Measurements from ENCODE around the gene ASTN1.

ASTN1 gene

DNA sequence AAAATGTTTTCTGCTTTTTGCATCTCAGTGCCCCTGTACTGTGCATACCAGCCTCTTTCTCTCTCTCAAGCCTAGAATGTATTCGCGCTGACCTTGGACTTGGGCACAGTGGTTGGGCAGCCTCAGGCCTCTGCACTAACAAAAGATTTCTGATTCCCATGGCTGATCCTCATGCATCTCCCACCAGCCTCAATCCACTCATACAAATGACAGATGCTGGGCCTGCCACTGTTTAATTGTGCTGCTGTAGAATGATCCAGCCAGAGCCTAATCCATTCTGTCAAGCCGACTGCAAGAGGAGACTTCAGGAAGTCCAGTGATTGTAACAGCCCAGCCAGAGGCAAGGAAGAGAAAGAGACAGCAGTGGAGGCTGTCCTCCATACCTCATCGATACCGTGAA lies 180.8 kb downstream of the ASTN1 start:
- no peak for DNase-seq

DNA sequence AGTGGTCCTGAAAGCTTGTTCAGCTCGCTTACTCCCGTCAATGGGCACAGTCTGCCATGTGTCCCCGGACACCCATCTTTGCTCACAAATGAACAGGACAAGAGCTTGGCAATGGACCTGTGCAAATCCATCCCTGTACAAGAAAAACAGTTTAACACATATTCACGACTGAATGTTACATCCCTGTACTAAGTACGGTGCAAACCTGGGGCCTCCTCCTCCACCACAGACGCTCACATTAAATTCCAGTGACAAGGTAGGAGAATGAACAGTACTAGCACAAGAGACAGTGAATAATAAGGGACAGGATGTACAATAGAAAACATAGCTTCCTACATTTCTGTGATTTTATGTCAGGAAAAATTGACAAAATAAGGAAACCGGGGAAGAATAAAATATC lies 187.7 kb downstream of the ASTN1 start:
- no peak for DNase-seq

DNA sequence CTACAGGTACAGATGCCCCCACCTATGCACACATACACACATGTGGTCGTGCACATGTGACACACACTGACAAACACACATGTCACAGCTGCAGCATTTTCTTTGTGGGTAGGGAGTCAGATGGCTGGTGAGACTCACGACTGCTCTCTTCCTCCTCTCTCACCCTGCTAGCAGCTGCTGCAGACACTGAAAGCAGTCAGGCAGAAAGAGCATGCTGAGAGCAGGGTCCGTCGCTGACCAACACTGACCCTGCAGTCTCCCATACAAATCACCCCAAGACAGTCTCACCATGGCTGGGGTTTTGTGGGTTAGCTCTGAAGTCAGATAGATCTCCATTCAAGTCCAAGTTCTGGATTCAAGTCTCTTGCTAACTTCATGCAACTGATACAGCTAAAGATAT lies 188.3 kb downstream of the ASTN1 start:
- DNase-seq, result no peak

DNA sequence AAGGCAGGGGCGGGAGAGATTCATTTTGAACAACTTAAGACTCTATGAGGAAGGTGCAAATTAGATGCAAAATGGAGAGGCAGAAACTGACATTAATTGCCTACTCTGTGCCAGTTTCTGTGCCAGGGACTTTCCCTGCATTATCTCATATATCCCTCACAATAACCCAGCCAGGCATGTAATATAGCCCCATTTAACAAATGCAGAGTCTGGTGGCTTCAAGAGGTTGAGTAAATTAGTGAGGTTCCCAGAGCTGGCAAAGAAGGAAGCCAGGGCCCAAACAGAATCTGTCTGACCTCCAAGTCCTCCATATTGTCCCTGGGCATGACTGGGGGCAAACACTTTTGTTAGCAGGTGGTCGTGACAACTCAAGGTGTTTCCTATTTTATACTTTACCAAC lies 199.8 kb downstream of the ASTN1 start:
- no peak for DNase-seq

DNA sequence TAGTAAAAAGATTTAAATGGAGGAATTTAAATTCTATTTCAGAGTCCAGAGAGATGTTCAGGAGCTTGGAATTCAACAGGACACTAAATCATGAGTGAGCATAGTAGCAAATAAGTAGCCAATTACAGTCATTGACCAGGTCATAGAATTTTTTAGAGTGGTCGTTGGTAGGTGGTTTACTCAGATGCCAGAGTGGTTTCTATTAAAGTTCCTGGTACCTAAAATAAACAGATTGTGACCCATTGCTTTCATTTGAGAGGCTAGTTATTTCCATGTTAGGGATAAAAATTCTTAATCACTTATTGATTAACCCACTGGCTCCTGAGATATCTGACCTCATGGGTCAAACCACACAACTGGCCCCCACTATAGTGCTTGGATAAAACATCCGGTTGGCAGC lies 201.3 kb downstream of the ASTN1 start:
- DNase-seq, result no peak

DNA sequence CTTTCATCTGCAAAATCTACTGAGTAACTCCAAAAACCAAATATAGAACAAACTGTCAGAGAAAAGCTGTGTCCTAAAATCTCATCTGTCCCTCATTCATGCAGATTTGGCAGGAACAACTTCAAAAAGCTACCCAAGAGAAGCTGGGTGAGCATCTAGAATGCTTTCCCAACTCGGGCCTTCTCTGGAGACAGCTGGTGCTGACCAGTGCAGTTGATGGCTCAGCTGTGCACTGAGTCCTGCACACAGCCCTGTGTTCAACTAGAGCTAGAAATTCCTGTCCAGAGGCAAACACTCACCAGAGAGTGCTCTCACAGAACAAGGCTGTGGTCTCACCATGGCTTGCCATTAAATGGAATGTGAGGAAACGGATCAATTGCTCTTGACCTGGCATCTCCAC lies 202.8 kb downstream of the ASTN1 start:
- no peak for DNase-seq

DNA sequence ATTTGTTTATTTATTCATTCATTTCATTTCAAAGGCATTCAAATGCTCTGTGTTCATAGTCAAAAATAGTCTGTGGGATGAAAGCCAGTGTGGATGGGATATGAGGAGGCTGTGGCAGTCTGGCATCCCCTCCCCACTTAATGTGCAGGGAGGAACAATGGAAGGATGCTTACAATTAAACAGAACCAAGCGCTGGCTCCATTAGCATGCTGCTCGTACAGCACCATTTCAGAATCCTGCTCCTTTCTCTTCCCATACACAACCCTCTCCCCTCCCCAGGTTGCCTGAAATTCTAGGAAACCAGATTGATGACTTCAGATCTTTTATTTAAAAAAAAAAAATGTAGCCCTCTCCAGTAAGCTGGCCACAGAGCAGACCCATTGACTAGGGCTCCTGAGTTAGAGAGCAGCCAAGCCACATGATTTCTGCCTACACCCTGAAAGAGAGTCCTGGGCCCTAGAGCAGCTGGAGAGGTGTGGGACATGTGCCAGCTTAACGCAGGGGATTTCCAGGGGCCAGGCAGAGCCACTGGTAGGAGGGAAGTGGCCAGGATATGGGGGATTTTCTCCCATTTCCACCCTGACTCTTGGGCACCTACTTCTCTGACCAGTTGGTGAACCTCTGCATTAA lies 205.2 kb downstream of the ASTN1 start:
- DNase-seq, result no peak

DNA sequence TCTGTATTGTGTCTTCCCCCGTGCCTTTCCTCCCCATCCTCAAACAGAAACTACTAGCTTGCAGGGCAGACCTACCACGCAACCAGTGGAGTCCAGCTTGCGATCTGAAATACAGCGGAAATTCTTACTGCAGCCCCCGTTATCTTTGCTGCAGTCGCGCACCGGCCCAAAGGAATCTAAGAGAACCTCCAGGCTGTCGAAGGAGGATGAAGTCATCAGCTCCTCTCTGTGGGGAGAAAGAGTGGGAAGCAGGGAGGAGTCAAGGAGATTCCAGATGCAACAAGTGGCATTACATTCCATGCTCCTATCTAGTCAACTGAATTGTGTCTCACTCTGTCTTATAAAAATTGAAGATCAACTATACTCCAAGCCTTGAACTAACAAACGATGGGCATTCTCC lies 206.9 kb downstream of the ASTN1 start:
- DNase-seq, result no peak

DNA sequence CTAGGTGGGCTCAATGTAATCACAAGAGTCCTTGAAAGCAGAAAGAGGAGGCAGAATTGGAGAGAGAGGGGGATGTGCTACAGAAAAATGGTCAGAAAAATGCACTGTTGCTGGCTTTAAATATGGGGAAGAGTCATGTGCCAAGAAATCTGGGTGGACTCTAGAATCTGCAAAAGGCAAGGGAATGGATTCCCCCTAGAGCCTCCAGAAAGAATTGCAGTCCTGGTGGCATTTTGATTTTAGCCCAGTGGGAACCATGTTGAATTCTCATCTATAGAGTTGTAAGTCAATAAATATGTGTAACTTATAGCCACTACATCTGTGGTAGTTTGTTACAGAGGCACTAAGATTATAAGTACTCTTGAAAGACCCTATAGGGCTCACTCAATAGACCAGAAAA lies 210.3 kb downstream of the ASTN1 start:
- DNase-seq, result peak; percentile 1

DNA sequence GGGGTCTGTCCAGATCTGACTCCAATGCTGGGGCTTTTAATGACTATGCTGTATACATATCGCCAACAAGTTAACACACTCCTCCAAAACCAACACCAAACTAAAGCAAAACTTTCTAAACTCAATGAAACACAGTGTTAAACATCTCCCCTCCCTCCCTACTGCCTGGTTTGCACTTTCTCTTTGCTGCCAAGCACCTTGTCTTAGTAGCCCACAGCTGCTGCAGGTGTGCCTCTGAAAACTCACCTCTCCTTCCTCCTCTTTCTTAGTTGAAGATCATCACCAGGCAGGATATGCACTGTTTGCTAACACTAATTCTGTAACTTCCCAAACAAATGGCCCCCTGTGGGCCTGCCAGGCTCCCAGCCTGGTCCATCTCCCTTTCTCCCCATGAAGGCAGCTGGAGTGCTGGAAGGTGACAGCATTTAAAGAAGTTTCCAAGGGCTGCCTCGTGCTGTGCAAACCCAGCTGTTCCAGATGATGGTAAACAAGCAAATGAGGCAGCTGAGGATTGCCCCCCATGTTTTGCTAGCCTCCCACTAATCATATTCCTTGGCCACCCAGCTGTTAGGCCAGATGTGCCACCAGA lies 213.7 kb downstream of the ASTN1 start:
- no peak for DNase-seq

DNA sequence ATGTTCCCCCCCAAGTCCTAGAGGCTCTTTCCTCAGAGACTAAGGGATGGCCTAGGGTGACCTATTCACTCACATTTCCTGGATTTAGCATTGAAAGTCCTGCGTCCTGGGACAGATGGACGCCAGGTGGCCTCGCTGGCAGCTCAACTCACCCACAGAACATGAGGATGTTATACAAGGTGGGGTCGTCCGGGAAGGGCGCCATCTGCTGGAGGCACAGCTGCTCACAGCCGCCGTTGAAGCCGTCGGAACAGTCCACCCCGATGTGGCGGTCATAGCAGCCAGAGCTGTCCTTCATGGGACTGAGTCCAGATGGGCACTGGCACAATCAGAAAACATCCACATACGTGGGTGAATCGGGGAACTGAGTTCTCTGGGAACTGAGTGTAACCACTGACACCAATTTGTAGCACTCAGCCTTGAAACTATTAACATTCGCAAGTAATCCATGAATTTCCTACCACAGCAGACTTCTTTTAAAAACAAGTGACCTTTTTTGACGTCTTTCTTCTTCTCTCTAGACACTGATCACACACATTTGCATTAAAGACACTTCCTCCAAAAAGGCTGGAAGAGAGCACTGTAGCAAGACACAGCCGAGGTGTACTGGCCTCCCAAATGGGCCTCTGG lies 215.4 kb downstream of the ASTN1 start:
- DNase-seq, result peak; percentile 40

DNA sequence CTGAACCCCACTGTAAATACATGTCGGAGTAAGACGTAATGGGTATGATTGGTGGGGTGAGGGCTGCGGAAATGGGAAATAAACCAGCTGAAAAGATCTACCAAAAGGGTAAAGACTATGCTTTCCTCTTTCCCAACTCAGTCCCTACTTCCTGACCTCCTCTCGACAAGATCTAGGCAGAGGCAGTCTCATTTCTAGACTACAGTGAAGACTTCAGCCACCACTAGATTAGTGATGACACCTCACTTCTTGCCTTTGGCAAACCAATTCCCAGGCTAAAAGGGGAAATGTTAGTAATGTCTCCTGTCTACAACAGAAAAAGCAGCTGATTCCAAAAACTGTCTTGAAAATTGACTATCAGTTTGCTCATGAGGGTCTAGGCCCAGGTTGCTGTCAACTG lies 219.9 kb downstream of the ASTN1 start:
- DNase-seq, result no peak

DNA sequence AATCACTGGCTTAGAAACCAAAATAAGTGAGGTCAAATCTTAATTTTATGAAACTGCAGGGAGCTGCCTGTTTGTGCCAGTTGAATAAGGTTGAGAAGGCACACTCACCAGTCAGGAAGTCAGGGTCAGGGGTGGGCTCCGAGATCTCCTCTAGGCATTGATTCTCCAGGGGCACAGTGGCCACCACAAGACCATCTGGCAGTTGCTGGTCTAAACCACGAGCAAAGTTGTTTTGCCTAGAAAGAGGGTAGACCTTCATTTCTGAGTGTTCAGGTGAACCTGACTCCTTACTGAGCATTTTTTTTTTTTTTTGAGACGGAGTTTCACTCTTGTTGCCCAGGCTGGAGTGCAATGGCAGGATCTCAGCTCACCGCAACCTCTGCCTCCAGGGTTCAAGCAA lies 220.7 kb downstream of the ASTN1 start:
- DNase-seq, result no peak

DNA sequence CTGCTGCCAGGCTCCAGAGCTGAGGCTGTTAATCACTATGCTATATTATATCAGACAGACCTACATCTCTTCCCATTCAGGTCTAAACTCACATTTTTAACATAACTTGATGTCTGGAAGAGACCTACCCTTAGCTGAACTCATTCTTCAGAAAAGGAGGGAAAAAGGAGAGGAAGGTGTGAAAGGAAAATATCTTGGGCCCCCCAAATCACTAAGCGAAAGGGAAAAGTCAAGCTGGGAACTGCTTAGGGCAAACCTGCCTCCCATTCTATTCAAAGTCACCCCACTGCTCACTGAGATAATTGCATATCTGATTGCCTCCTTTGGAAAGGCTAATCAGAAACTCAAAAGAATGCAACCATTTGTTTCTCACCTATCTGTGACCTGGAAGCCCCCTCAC lies 222.2 kb downstream of the ASTN1 start:
- DNase-seq, result no peak

DNA sequence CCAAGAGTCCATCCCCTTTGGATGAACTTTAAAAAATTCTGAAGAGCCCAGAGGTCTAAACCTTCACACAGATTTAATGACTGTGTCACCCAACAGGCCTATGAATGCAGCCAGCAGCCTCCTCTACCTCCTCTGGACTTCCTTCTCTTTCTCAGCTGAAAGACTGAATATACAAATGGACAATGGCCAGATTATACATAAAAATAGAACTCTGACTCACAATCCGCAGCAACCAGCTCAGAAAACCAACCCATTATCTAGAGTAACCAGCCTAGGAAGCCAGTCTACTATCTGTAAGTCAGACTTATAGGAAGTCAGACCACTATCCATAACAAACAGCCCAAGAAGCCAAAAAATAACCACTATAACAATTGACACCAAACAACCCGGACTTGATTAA lies 224.5 kb downstream of the ASTN1 start:
- no peak for DNase-seq

DNA sequence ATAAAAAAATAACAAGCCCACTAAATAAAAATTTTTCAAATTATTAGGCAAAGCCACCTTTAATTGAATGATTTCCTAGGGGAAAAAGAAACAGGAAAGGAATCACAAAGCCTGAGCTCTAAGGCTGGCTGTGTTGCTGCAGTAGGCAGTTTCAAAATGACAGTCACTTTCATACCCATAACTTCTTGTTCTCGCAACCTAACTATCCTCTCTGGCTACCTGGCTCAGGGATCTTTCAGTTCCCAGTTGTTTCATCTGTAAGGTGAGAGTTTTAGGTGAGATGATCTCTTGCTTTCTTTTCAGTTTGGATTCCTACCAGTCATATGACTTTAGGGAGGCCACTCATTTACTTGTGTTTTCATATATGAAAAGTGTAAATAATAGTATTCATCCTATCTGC lies 226.1 kb downstream of the ASTN1 start:
- DNase-seq, result no peak

DNA sequence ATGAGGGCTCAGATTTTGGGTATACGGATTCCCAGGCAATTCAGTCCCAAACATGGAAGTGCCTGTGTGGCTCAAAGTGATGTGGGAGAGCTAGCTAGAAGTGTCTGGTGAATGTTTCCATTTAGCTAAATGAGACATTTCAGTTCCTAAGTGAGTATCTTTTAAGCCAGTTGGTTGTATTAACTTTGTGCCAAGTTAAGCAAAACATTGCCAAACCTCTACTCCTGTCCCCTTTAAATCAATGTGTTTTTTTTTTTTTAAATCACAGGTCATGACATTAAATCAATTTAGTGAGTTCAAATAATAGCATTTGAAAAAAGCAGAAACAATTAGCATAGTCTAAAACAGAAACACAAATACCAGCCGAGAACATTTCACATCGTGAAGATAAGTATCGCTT lies 230.1 kb downstream of the ASTN1 start:
- no peak for DNase-seq

DNA sequence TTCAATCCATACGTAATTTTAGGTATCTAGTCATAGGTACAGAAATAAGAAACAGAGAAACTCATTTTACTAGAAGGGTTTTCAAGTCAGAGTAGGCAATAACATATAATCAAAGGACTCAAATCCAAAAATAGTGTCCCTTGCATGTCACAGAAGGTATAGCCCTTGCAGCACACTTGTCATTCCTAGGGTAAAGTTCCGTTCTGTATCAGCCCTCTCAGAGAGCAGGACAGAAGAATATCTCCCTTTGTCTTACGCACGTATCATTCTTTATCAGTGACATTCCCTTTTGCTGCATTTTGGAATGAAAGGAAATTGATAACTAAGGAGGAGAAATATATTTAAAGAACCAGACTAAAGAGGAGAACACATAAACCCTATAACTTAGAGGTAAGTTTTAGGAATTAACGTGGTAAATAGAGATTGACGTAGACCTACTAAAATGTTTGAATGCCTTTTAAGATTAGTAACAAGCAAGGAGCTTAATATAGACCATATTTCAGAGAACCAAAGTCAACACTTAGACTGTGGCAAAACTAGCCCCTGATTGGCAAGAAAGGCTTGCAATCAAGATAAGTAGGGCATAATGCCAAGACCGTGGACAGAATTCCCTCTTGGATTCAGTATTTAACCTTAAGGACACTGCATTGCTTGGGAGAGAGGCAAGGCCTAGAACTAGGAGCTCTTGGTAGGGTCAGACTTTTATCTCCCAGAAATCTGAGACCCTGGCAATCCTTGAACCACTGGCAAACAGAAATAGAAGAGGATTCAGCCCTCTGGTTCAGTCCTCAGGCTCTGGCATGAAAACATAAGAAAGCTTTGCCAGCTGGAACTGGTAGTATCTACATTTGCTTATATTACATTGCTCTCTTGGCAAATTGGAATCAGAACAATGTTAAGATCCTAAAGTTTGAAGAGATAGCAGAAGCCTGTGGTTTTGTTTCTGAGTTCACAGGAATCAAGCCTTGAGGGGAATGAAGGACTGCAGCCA lies 232.1 kb downstream of the ASTN1 start:
- DNase-seq, result no peak

DNA sequence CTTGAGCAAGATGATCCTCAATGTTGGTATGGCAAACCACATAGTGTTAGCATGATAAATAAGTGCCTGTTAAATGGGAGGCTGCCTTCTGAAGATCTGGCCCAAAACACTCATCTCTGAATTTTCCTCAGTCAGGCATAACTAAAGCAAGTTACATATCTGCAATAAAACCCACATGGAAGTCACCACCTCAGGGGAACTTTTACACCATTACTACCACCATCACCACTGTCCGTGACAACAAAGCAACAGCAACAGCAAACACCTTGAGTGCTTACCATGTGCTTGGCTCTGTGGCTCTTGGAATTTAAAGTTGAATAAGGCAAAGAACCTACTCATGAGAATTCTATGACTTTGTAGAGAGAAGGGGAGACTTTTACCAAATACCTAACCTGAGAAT lies 233.0 kb downstream of the ASTN1 start:
- no peak for DNase-seq

DNA sequence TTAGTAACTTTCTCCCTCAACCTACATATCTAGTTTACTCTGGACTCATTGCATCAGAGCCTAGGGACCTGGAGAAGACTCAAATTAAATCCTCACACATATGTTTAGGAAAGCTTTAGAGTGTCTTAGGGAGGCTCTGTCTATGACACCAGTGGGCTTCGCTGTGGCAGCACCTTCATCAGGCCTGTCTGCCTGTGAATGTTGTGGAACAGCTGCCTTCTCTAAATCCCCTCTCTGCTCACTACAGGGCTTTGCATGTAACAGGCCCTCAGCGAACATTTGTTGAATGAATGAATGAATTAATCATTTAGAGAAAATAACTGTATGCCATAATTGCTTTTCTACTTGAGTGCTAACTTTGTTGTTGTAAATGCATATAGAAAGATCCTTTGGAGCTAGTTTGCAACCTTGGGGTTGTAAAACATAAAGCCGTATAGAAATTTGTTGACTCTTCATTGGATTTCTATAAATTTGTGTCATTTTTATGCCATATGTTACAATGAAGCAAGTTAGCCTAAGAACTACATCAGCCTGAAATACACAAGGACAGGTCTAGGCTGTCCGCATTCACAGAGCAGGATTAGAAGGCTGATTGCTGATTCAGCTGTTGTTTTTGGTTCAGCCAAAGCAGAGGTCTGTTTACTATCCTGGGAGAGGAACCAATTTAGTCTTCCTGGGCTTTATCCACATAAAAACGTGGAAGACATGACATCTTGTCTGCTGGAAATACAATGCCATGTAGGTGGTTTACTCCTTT lies 238.0 kb downstream of the ASTN1 start:
- DNase-seq, result no peak

DNA sequence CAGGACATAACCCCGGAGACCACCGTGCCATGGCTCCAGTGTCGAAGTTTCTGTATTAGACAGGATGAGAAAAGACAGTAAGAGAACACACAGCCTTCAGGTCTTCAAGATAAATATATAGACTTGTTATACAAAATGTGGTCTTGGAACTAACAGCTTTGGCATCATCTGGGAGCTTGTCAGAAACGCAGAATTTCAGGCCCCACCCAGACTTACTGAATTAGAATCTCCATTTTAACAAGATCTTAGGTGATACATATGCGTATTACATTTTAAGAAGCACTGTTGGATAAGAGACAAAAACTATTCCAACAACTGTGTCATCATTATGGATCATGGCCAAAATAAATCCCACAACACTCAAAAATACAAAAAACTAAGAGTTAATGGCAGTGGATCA lies 239.3 kb downstream of the ASTN1 start:
- DNase-seq, result no peak

DNA sequence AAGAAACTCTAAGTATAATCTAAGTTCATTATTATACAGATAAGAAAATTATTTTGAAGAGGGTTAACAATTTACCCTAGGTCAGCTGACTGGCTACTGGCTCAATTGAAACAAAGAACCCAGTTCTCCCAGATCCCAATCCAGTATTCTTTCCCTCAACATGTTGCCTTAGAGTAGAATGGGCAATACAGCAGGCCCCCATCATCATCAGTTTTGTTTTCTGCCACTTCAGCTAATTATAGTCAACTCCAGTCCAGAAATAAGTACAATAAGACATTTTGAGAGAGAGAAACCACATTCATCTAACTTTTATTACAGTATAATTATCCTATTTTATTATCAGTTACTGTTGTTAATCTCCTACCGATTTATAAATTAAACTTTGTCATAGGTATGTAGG lies 241.2 kb downstream of the ASTN1 start:
- DNase-seq, result no peak

Data from fibroblast of skin of scalp (primary cell).